HFFc6 (cell line): ENCODE results near the gene REM2. TPM values are rescaled to one million over a fixed set of nuclear protein-coding genes. Genes with fewer than 3 reads are reported as not detected.
"Not testable (repeated sequence)": the region's sequence is repeated elsewhere in the genome, so short reads cannot be mapped to it uniquely, and the experiment has no call there.

ENCODE experiments used
- DNase-seq: peaks from one replicate; pipeline ENCODE4 v3.0.0-alpha.2; 2018
- H3K27ac Mint-ChIP-seq: 2 replicates; pipeline ENCODE4 v1.8.0; 2020; ENCODE audit warnings: mild to moderate bottlenecking, mixed read lengths
- H3K27me3 Mint-ChIP-seq: 2 replicates; pipeline ENCODE4 v1.8.0; 2021; ENCODE audit warnings: mild to moderate bottlenecking, moderate library complexity, mixed read lengths; ENCODE audit not compliant: insufficient read depth
- H3K36me3 Mint-ChIP-seq: 2 replicates; pipeline ENCODE4 v1.8.0; 2021; ENCODE audit warnings: low read depth, mixed read lengths
- H3K4me1 Mint-ChIP-seq: 2 replicates; pipeline ENCODE4 v1.8.0; 2020; ENCODE audit warnings: low read depth, mixed read lengths
- H3K4me3 Mint-ChIP-seq: 2 replicates; pipeline ENCODE4 v1.8.0; 2020; ENCODE audit warnings: mild to moderate bottlenecking, moderate library complexity, mixed read lengths
- H3K9me3 Mint-ChIP-seq: 2 replicates; pipeline ENCODE4 v1.8.0; 2020; ENCODE audit warnings: mild to moderate bottlenecking, mixed read lengths
- total RNA-seq, 6 experiments: library from RNA; stranded (reverse); fragmentation: NEBNext Ultra II Directional; extraction: Animal tissue kit (Norgen Biotek cat#: 25700); gene quantifications; 2 replicates in 1 of 6; 3 replicates in 5 of 6; pipeline ENCODE4 v1.2.3, GENCODE V29; 2021
- TF ChIP-seq, protein P1 (sequence below): fragments of 200-600 bp; sonication (generic); IDR thresholded peaks from 2 replicates; pipeline ENCODE4 v1.5.0; 2021; ENCODE audit warnings: antibody characterized with exemption, mild to moderate bottlenecking

REM2 gene
- total RNA-seq, 6 experiments from 2014 or later, result 0.09 to 0.17 (median 0.14) TPM; not detected in 2

DNA sequence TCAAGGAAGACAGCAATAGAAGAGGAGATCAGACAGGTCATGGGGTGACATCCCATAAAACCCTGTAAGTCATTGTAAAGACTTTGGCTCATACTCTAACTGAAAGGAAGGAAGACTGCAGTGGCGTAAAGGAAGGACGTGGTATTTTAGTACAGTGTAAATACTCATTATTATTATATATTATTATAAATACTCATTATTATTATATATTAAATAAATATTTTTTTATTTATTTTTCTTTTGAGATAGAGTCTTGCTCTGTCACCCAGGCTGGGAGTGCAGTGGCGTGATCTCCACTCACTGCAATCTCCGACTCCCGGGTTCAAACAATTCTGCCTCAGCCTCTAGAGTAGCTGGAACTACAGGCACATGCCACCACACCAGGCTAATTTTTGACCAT lies 26.6 kb upstream of the REM2 start:
- peaks cover 3% of the 10 kb centered on the region for H3K9me3 Mint-ChIP-seq
- H3K27ac Mint-ChIP-seq, result no peak overlapping the region
- no peaks in the 10 kb centered on the region for H3K36me3 Mint-ChIP-seq
- DNase-seq, result no peak
- no peaks in the 10 kb centered on the region; the same call in 1 of the 2 replicates for H3K27me3 Mint-ChIP-seq
- H3K4me3 Mint-ChIP-seq, result no peak overlapping the region
- TF ChIP-seq, protein P1, sequence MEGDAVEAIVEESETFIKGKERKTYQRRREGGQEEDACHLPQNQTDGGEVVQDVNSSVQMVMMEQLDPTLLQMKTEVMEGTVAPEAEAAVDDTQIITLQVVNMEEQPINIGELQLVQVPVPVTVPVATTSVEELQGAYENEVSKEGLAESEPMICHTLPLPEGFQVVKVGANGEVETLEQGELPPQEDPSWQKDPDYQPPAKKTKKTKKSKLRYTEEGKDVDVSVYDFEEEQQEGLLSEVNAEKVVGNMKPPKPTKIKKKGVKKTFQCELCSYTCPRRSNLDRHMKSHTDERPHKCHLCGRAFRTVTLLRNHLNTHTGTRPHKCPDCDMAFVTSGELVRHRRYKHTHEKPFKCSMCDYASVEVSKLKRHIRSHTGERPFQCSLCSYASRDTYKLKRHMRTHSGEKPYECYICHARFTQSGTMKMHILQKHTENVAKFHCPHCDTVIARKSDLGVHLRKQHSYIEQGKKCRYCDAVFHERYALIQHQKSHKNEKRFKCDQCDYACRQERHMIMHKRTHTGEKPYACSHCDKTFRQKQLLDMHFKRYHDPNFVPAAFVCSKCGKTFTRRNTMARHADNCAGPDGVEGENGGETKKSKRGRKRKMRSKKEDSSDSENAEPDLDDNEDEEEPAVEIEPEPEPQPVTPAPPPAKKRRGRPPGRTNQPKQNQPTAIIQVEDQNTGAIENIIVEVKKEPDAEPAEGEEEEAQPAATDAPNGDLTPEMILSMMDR, result no peak
- H3K4me1 Mint-ChIP-seq, result peaks cover 16% of the 10 kb centered on the region

DNA sequence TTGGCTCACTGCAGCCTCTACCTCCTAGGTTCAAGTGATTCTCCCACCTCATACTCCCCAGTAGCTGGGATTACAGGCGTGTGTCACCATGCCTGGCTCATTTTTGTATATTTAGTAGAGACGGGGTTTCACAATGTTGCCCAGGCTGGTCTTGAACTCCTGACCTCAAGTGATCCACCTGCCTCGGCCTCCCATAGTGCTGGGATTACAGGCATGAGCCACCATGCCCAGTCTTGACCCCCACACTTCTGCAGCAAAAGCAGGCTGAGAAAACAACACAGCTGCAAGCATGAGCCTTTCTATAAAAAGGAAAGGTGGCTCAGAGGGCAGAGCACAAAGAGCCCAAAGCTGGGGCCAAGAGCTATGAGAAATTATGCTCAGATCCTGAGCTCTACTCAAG lies 22.6 kb upstream of the REM2 start:
- not testable (repeated sequence) for DNase-seq, H3K36me3 Mint-ChIP-seq, H3K4me1 Mint-ChIP-seq, H3K27ac Mint-ChIP-seq, H3K27me3 Mint-ChIP-seq, H3K4me3 Mint-ChIP-seq
- H3K9me3 Mint-ChIP-seq, result peaks cover 11% of the 10 kb centered on the region

DNA sequence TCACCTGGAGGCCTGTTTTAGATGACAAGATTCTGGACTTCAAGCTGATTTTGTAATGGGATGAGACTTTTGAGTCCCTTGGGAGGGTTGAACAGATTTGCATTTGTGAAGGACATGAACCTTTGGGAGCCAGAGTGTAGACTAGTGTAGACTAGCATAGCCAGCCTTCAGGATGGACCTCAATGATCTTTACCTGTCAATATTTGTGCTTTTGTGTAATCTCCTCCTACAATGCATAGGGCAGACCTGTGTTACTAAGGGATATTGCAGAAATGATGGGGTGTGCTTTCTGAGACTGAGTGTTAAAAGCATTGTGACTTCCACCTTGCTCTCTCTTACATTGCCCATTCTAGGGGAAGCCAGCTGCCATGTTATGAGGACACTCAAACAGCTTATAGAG lies 21.4 kb upstream of the REM2 start:
- Mint-ChIP-seq H3K9me3 (peaks cover 11% of the 10 kb centered on the region), H3K27ac (no peak overlapping the region), H3K4me3 (no peak overlapping the region), H3K36me3 (peaks cover 5% of the 10 kb centered on the region; the same call in 1 of the 2 replicates), H3K27me3 (peaks cover 2% of the 10 kb centered on the region), H3K4me1 (peaks cover 8% of the 10 kb centered on the region; the same call in 1 of the 2 replicates)
- no peak for DNase-seq
- TF ChIP-seq, protein P1, result no peak

DNA sequence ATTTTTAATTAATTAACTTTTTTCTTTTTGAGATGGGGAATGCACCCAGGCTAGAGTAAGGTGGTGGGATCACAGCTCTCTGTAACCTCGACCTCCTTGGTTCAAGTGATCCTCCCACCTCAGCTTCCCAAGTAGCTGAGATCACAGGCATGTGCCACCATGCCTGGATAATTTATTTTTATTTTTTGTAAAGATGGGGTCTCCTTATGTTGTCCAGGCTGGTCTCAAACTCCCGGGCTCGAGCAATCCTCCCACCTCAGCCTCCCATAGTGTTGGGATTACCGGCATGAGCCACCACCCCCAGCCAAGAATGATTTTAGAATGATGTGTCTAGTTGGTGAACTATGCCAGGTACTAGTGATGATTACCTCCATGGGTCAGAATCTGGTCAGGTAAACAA lies 18.0 kb upstream of the REM2 start:
- no peak for DNase-seq
- TF ChIP-seq, protein P1, result no peak
- Mint-ChIP-seq H3K27me3 (peaks cover 2% of the 10 kb centered on the region), H3K36me3 (peaks cover 5% of the 10 kb centered on the region; the same call in 1 of the 2 replicates), H3K27ac (no peak overlapping the region), H3K4me1 (peaks cover 8% of the 10 kb centered on the region; the same call in 1 of the 2 replicates), H3K9me3 (peaks cover 11% of the 10 kb centered on the region), H3K4me3 (no peak overlapping the region)

DNA sequence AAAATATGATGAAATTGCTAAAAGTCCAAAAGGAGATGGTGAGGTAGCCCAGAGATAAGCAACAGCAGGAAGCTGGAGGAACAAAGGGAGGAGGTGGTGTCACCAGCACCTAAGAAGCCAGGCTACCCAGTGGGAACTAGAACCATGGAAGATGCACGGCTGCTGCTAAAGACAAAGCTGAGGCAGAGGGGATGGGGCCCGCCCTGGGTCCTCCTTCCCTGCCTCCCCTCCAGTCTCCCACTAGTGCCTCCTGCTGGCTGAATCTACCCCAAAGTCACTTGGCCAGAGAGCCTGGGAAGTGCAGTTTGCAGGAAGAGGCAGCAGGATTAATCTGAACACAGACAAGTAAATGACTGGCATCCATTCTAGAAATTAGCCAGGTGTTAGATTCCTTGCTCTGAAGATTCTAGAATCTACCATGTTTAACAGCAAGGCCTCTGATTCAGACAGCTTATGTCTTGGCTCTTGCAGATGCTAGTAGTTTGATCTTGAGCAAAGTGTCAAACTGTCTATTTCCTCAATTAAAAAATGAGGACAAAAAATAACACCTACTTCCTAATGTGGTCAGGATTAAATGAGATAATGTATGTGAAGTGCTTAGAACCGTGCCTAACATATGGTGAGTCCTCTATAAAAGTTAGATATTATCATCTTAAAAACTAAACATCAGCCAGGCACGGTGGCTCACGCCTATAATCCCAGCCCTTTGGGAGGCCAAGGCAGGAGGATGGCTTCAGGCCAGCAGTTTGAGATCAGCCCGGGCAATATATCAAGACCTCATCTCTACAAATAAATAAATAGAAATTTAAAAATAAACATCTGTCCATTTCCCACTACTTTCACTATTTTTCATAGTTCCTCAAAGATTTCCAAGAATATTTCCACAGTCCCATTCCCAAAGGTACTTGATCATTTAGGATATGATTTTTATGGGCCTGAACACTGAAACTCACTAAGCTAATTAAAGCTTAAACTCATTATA lies 17.3 kb upstream of the REM2 start:
- Mint-ChIP-seq H3K27me3 (peaks cover 2% of the 10 kb centered on the region), H3K9me3 (peaks cover 11% of the 10 kb centered on the region), H3K4me3 (no peak overlapping the region), H3K4me1 (peaks cover 13% of the 10 kb centered on the region), H3K27ac (no peak overlapping the region), H3K36me3 (peaks cover 5% of the 10 kb centered on the region; the same call in 1 of the 2 replicates)
- TF ChIP-seq, protein P1, result peak; percentile 62
- no peak for DNase-seq

DNA sequence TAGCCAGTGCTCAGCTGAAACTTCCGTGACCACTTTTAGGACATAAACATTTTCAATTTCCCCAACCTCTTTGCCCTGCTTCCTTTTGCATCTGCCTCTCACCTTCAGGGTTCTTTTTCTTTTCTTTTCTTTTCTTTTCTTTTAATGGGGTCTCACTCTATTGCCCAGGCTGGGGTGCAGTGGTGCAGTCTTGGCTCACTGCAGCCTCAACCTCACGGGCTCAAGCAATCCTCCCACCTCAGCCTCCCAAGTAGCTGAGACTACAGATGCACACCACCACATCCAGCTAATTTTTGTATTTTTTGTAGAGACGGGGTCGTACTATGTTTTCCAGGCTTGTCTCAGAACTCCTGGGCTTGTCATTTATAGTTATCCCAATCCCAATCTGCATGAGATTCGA lies 16.1 kb upstream of the REM2 start:
- TF ChIP-seq, protein P1, result no peak
- Mint-ChIP-seq H3K27ac (no peak overlapping the region), H3K27me3 (peaks cover 2% of the 10 kb centered on the region), H3K4me3 (no peak overlapping the region), H3K36me3 (peaks cover 3% of the 10 kb centered on the region; the same call in 1 of the 2 replicates), H3K4me1 (peaks cover 21% of the 10 kb centered on the region), H3K9me3 (peaks cover 3% of the 10 kb centered on the region)
- no peak for DNase-seq
